Measurements from ENCODE around the gene OR7C1. TPM values are rescaled to one million over a fixed set of nuclear protein-coding genes. Genes with fewer than 3 reads are reported as not detected.

The OR7C1 gene
- total RNA-seq (2021) (not detected in 2 replicates), Bru-seq, nascent RNA (not detected), BruChase-seq, experiment 1, labeled RNA remaining after a 2-hour chase (not detected), BruChase-seq, experiment 2, labeled RNA remaining after a 6-hour chase (not detected)
- long read RNA-seq: 0 reads

GRCh38 chr19:14835011-14835410 is at the start of gene OR7C1, which contains the start of gene OR7A5:
OR7C1 (minus strand) TSS chr19:14835185; CDS start chr19:14800136, 35,049 bp downstream.
OR7A5 (minus strand) TSS chr19:14835185; CDS start chr19:14828241, 6,944 bp downstream.
- Histone ChIP-seq H4K20me1 (ENCODE audit: insufficient read depth) (no peaks in the 10 kb centered on the region), H3K36me3 (ENCODE audit: low read depth) (no peaks in the 10 kb centered on the region), H3K9me2 (ENCODE audit: insufficient read depth) (no peaks in the 10 kb centered on the region), H3K27me3 (ENCODE audit: insufficient read depth, low read depth) (no peaks in the 10 kb centered on the region), H3F3A (ENCODE audit: insufficient read depth, low read depth) (peaks cover 10% of the 10 kb centered on the region; the same call in 1 of the 2 replicates), H3K4me1 (replicated peaks; ENCODE audit: insufficient read depth) (peaks cover 17% of the 10 kb centered on the region), H2AFZ (no peak within 1 kb of the TSS), H3K9me3 (ENCODE audit: insufficient read depth, low read depth) (no peaks in the 10 kb centered on the region; the same call in 1 of the 2 replicates), H3K4me2 (peak within 1 kb of the TSS; percentile 47), H3K27ac (no peak within 1 kb of the TSS), H3K79me2 (ENCODE audit: low read depth) (no peaks in the 10 kb centered on the region), H3K4me3 (no peak within 1 kb of the TSS)
- no TSS peak for BruUV-seq (replicated peaks)
- intact Hi-C loops (cut with micrococcal nuclease; ENCODE audit: unreplicated experiment): no loop called here
- TF ChIP-seq CTCF (conservative IDR thresholded peaks at IDR 0.05) (no peak), EZH2 (IDR thresholded peaks at IDR 0.05; ENCODE audit: low read depth) (no peak)
- ChIA-PET CTCF (no interaction called here), POLR2A (ENCODE audit: unreplicated experiment) (no interaction called here)
- DNase-seq: peak in 1 of 2 experiments; percentile 63

- intact Hi-C loops (cut with micrococcal nuclease; ENCODE audit: unreplicated experiment): loop anchor here (1.0 to 5.0 kb wide), 3 partner anchors 281 to 685 kb away; partner anchors contain the start of gene NDUFB7
- no peak overlapping the region for H3K4me3 ChIP-seq
- H3K4me1 ChIP-seq (replicated peaks; ENCODE audit: insufficient read depth): peaks cover 6% of the 10 kb centered on the region; the same call in 1 of the 2 replicates
- H3K4me2 ChIP-seq: no peak overlapping the region
- H3F3A ChIP-seq (ENCODE audit: insufficient read depth, low read depth): no peaks in the 10 kb centered on the region
- peak; percentile 0 to 59 for DNase-seq
- no peak overlapping the region for H3K27ac ChIP-seq
- no peaks in the 10 kb centered on the region for H3K27me3 ChIP-seq (ENCODE audit: insufficient read depth, low read depth)
- ChIA-PET CTCF (no interaction called here), POLR2A (ENCODE audit: unreplicated experiment) (no interaction called here)
- BruUV-seq (replicated peaks): no TSS peak
- H4K20me1 ChIP-seq (ENCODE audit: insufficient read depth): no peaks in the 10 kb centered on the region
- no peak overlapping the region for H2AFZ ChIP-seq
- no peaks in the 10 kb centered on the region for H3K9me3 ChIP-seq (ENCODE audit: insufficient read depth, low read depth)
- H3K79me2 ChIP-seq (ENCODE audit: low read depth): no peaks in the 10 kb centered on the region
- TF ChIP-seq EZH2 (IDR thresholded peaks at IDR 0.05; ENCODE audit: low read depth) (no peak), CTCF (conservative IDR thresholded peaks at IDR 0.05) (peak; percentile 91)
- H3K36me3 ChIP-seq (ENCODE audit: low read depth): no peaks in the 10 kb centered on the region
- H3K9me2 ChIP-seq (ENCODE audit: insufficient read depth): no peaks in the 10 kb centered on the region; the same call in 1 of the 2 replicates
Measured at GRCh38 chr19:14871619-14872230, 36.7 kb upstream of the OR7C1 start.

GRCh38 chr19:14868497-14868896 is 33.5 kb upstream of the OR7C1 start:
- BruUV-seq (replicated peaks): no TSS peak
- DNase-seq: no peak
- no peaks in the 10 kb centered on the region for H4K20me1 ChIP-seq (ENCODE audit: insufficient read depth)
- H3K27ac ChIP-seq: no peak overlapping the region
- peaks cover 6% of the 10 kb centered on the region; the same call in 1 of the 2 replicates for H3K4me1 ChIP-seq (replicated peaks; ENCODE audit: insufficient read depth)
- H3K4me2 ChIP-seq: no peak overlapping the region
- CTCF ChIA-PET: no interaction called here
- no peaks in the 10 kb centered on the region for H3F3A ChIP-seq (ENCODE audit: insufficient read depth, low read depth)
- H2AFZ ChIP-seq: no peak overlapping the region
- POLR2A ChIA-PET (ENCODE audit: unreplicated experiment): no interaction called here
- H3K4me3 ChIP-seq: no peak overlapping the region
- H3K9me2 ChIP-seq (ENCODE audit: insufficient read depth): no peaks in the 10 kb centered on the region; the same call in 1 of the 2 replicates
- intact Hi-C loops (cut with micrococcal nuclease; ENCODE audit: unreplicated experiment): no loop called here
- H3K27me3 ChIP-seq (ENCODE audit: insufficient read depth, low read depth): no peaks in the 10 kb centered on the region
- H3K36me3 ChIP-seq (ENCODE audit: low read depth): no peaks in the 10 kb centered on the region
- TF ChIP-seq CTCF (conservative IDR thresholded peaks at IDR 0.05): no peak
- no peak for TF ChIP-seq EZH2 (IDR thresholded peaks at IDR 0.05; ENCODE audit: low read depth)
- H3K9me3 ChIP-seq (ENCODE audit: insufficient read depth, low read depth): no peaks in the 10 kb centered on the region
- no peaks in the 10 kb centered on the region for H3K79me2 ChIP-seq (ENCODE audit: low read depth)

Measured in PC-9 (cell line).